GM20000 (cell line): ENCODE data around the gene ARRB1.

ENCODE experiments used
- DNase-seq: peaks from one replicate; pipeline ENCODE4 v3.0.0; 2012; ENCODE audit warnings: low spot score
- TF ChIP-seq, protein P1 (sequence below): IDR thresholded peaks from 2 replicates; pipeline ENCODE4 v1.5.1; 2012; ENCODE audit warnings: mild to moderate bottlenecking, control low read depth; ENCODE audit errors: extremely low read depth, missing control alignments

The ARRB1 gene

DNA sequence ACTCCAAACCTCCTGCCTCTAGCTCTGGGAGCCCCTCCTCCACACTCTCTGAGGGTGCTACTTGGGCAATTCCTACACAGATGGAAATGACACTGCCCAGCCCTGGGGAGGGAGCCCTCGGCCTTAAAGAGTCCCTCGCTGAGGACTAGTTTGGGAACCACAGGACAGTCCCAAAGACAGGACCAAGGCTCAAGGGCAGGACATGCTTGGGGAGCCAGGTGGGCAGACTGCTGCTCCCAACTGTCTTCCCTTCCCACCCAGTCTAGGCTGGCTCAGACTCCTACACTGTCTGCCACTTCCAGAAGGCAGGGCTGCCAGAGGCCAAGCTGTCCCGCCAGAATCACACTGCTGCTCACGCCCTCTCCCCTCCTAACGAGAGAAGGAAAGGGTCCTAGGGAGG is 9.8 kb downstream of the ARRB1 start:
- TF ChIP-seq, protein P1, sequence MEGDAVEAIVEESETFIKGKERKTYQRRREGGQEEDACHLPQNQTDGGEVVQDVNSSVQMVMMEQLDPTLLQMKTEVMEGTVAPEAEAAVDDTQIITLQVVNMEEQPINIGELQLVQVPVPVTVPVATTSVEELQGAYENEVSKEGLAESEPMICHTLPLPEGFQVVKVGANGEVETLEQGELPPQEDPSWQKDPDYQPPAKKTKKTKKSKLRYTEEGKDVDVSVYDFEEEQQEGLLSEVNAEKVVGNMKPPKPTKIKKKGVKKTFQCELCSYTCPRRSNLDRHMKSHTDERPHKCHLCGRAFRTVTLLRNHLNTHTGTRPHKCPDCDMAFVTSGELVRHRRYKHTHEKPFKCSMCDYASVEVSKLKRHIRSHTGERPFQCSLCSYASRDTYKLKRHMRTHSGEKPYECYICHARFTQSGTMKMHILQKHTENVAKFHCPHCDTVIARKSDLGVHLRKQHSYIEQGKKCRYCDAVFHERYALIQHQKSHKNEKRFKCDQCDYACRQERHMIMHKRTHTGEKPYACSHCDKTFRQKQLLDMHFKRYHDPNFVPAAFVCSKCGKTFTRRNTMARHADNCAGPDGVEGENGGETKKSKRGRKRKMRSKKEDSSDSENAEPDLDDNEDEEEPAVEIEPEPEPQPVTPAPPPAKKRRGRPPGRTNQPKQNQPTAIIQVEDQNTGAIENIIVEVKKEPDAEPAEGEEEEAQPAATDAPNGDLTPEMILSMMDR: no peak

GRCh38 chr11:75339685-75340409 is 11.6 kb downstream of the ARRB1 start:
- no peak for DNase-seq

More for the DNA sequence above, 9.8 kb downstream of the ARRB1 start:
- DNase-seq: no peak

DNA sequence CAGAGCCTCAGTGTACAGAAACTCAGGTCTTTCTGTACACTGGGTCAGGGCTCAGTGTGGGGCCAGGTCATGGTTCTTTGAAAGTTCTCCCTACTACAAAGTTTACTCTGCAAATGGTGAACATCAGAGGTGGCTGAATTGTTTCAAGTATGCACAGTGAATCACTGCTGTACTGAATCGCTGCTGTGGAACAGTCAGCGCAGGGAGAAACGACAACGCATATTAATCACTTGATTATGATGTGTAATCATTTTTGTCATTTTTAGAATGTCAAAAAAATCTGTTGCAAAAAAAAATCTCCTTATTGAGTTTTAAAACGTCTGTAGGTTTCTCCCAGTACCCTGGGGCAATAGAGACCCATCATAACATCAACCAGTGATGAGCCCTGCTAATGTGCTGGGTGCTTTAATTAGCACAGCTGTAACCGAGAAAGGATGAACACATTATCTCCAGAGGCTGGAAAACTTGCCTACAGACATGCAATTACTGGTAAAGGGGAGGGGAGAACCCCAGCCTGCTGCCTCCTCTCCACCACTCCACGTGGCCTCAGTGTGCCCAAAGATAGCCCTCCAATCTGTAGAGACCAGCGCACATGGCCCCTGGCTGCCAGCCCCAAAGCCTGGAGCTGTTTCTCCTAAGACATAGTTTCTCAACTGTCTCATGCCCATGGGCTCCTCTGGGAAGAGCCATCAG is 12.8 kb downstream of the ARRB1 start:
- TF ChIP-seq, protein P1: no peak
- no peak for DNase-seq

More at GRCh38 chr11:75339685-75340409, 11.6 kb downstream of the ARRB1 start:
- TF ChIP-seq, protein P1: no peak

GRCh38 chr11:75337195-75337654 is 14.2 kb downstream of the ARRB1 start:
- no peak for DNase-seq
- TF ChIP-seq, protein P1: no peak

GRCh38 chr11:75334976-75335375 is 16.5 kb downstream of the ARRB1 start:
- DNase-seq: no peak

DNA sequence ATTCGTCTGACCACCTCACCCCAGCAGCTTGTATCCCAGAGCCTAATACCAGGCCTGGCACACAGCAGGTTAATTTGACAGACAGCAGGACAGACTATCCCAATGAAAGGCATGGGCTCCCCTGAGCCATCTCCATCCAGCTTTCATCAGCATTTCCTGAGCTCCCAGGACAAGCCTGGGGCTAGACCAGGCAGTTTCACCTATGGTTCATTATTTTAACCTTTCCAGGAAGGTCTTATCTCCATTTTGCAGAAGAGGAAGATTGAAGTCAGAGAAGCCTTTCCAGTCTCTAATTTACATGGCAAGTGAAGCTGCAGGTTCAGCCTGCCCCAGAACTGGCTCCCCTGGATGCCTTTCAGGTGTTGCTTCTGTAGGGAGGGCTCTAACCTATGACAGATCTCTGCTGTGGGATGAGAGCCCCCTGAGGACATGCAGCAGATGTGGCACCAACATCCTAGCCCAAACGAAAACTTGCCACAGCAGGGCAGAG is 17.0 kb downstream of the ARRB1 start:
- no peak for DNase-seq
- TF ChIP-seq, protein P1: no peak

More at GRCh38 chr11:75334976-75335375, 16.5 kb downstream of the ARRB1 start:
- TF ChIP-seq, protein P1: no peak

DNA sequence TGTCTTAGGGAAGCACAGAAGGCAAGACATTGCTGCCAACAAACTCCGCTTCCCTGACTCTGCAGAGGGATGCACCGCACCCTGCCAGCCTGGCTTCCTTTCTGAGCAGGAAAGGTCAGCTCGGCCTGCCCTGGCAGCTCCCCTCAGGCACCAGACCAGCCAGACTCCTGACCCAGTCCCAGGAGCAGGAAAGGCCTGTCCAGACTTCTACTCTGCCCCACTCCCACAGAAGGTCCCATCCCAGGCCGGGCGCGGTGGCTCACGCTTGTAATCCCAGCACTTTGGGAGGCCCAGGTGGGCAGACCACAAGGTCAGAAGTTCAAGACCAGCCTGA is 17.7 kb downstream of the ARRB1 start:
- TF ChIP-seq, protein P1: no peak

More for the DNA sequence above, 17.7 kb downstream of the ARRB1 start:
- DNase-seq: no peak
